GM12875 (cell line): ENCODE measurements around the gene GATA1.
"Not testable (repeated sequence)": the region's sequence is repeated elsewhere in the genome, so short reads cannot be mapped to it uniquely, and the experiment has no call there.

Source experiments
- H3K4me3 ChIP-seq: one replicate; pipeline ENCODE4 v1.5.1; 2011; ENCODE audit warnings: low read depth, low read length, control low read depth
- TF ChIP-seq, protein P1 (sequence below): IDR thresholded peaks from 2 replicates; pipeline ENCODE4 v1.5.1; 2011; ENCODE audit warnings: low read depth, mild to moderate bottlenecking, control low read depth, inconsistent platforms, low read length, moderate library complexity, borderline replicate concordance; ENCODE audit not compliant: insufficient read depth

Gene GATA1

DNA sequence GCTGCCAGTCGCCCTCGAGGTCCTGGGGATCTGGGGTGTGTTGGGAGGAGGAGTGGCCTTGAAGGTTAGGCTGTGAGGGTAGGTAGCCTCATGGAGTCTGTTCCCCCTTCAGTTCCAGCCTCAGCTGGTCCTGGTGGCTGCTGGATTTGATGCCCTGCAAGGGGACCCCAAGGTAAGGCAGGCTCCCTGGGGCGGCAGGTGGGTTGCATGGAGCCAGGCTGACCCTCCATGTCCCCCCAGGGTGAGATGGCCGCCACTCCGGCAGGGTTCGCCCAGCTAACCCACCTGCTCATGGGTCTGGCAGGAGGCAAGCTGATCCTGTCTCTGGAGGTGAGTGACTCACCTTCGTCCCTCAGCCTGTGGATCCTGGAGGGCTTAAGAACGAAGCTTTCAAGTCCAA lies 28.3 kb downstream of the GATA1 start:
- TF ChIP-seq, protein P1, sequence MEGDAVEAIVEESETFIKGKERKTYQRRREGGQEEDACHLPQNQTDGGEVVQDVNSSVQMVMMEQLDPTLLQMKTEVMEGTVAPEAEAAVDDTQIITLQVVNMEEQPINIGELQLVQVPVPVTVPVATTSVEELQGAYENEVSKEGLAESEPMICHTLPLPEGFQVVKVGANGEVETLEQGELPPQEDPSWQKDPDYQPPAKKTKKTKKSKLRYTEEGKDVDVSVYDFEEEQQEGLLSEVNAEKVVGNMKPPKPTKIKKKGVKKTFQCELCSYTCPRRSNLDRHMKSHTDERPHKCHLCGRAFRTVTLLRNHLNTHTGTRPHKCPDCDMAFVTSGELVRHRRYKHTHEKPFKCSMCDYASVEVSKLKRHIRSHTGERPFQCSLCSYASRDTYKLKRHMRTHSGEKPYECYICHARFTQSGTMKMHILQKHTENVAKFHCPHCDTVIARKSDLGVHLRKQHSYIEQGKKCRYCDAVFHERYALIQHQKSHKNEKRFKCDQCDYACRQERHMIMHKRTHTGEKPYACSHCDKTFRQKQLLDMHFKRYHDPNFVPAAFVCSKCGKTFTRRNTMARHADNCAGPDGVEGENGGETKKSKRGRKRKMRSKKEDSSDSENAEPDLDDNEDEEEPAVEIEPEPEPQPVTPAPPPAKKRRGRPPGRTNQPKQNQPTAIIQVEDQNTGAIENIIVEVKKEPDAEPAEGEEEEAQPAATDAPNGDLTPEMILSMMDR = no peak
- H3K4me3 ChIP-seq = no peak overlapping the region

- TF ChIP-seq, protein P1 = no peak
- no peak overlapping the region for H3K4me3 ChIP-seq
Observed at GRCh38 chrX:48815266-48815665, 28.9 kb downstream of the GATA1 start.

- no peak overlapping the region for H3K4me3 ChIP-seq
- TF ChIP-seq, protein P1 = no peak
Observed at GRCh38 chrX:48816014-48816810, 29.8 kb downstream of the GATA1 start.

DNA sequence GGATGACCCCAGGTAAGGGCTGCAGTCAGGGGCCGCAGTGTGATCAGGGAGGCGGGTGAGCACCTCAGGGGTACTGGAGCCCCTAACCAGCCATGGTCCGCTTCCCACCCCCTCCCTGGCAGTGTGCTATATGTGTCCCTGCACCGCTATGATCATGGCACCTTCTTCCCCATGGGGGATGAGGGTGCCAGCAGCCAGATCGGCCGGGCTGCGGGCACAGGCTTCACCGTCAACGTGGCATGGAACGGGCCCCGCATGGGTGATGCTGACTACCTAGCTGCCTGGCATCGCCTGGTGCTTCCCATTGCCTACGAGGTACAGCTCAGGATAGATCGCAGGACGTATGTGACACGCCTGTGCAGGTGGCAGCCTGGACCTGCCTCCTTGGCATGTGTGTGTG lies 31.7 kb downstream of the GATA1 start:
- H3K4me3 ChIP-seq = no peak overlapping the region
- TF ChIP-seq, protein P1 = no peak

GRCh38 chrX:48818866-48819265 lies 32.5 kb downstream of the GATA1 start:
- H3K4me3 ChIP-seq = no peak overlapping the region
- TF ChIP-seq, protein P1 = no peak

GRCh38 chrX:48819394-48819793 lies 33.0 kb downstream of the GATA1 start:
- not testable (repeated sequence) for H3K4me3 ChIP-seq

GRCh38 chrX:48823053-48823452 lies 36.7 kb downstream of the GATA1 start:
- no peak overlapping the region for H3K4me3 ChIP-seq
- TF ChIP-seq, protein P1 = no peak

GRCh38 chrX:48824066-48824465 lies 37.7 kb downstream of the GATA1 start:
- TF ChIP-seq, protein P1 = no peak
- H3K4me3 ChIP-seq = no peak overlapping the region
